Activated naive CD4-positive, alpha-beta T cell treated with anti-CD3 and anti-CD28 coated beads, Interleukin-2, amount 50 U/mL, for 16 hours (primary cell): ENCODE data around the gene BCAS1.

ENCODE experiments used
- DNase-seq: peaks from one replicate; pipeline ENCODE4 v3.0.0-alpha.2; 2020

BCAS1 gene

GRCh38 chr20:54103067-54103761 lies 32.8 kb upstream of the BCAS1 start:
- DNase-seq, result peak; percentile 76

- DNase-seq, result no peak
These were observed 32.1 kb upstream of the BCAS1 start for GRCh38 chr20:54102543-54102942.

GRCh38 chr20:54100563-54100962 lies 30.2 kb upstream of the BCAS1 start:
- DNase-seq, result no peak

GRCh38 chr20:54099894-54100293 lies 29.5 kb upstream of the BCAS1 start:
- DNase-seq, result no peak

- no peak for DNase-seq
These were observed 27.7 kb upstream of the BCAS1 start for GRCh38 chr20:54098047-54098446.

- no peak for DNase-seq
These were observed 26.8 kb upstream of the BCAS1 start for GRCh38 chr20:54097236-54097529.

- DNase-seq, result no peak
These were observed 25.4 kb upstream of the BCAS1 start for GRCh38 chr20:54095824-54096223.

- DNase-seq, result no peak
These were observed 23.8 kb upstream of the BCAS1 start for GRCh38 chr20:54094268-54094580.

- DNase-seq, result no peak
These were observed 23.3 kb upstream of the BCAS1 start for GRCh38 chr20:54093423-54094267.

- DNase-seq, result no peak
These were observed 21.6 kb upstream of the BCAS1 start for GRCh38 chr20:54092021-54092420.

GRCh38 chr20:54091120-54091480 lies 20.7 kb upstream of the BCAS1 start:
- DNase-seq, result no peak

- no peak for DNase-seq
These were observed 20.1 kb upstream of the BCAS1 start for GRCh38 chr20:54090230-54091119.

- no peak for DNase-seq
These were observed 18.0 kb upstream of the BCAS1 start for GRCh38 chr20:54088430-54088829.

GRCh38 chr20:54086507-54087039 lies 16.2 kb upstream of the BCAS1 start:
- DNase-seq, result no peak

GRCh38 chr20:54085910-54086309 lies 15.5 kb upstream of the BCAS1 start:
- DNase-seq, result no peak

- no peak for DNase-seq
These were observed 15.0 kb upstream of the BCAS1 start for GRCh38 chr20:54085425-54085824.

GRCh38 chr20:54084727-54085388 lies 14.5 kb upstream of the BCAS1 start:
- no peak for DNase-seq

GRCh38 chr20:54084193-54084592 lies 13.8 kb upstream of the BCAS1 start:
- DNase-seq, result no peak

GRCh38 chr20:54083459-54083858 lies 13.1 kb upstream of the BCAS1 start:
- no peak for DNase-seq

- no peak for DNase-seq
These were observed 11.7 kb upstream of the BCAS1 start for GRCh38 chr20:54082100-54082499.

- no peak for DNase-seq
These were observed 9.3 kb upstream of the BCAS1 start for GRCh38 chr20:54079652-54080051.

GRCh38 chr20:54078296-54078984 lies 8.0 kb upstream of the BCAS1 start:
- DNase-seq, result peak; percentile 18
